Activated CD8-positive, alpha-beta memory T cell treated with anti-CD3 and anti-CD28 coated beads, Interleukin-2, amount 10 ng/mL, durations not matched to agents 7 days and 5 days (primary cell): ENCODE results near the gene HOXA4. TPM values are rescaled to one million over a fixed set of nuclear protein-coding genes. Genes with fewer than 3 reads are reported as not detected.

Source experiments
- ATAC-seq: fragments of 150-1000 bp; cut with Tn5 transposase; one replicate; pipeline ENCODE4 v1.10.0; 2021; ENCODE audit warnings: moderate library complexity
- CTCF ChIA-PET: fragments of 350-600 bp; sonication (Branson Sonifier 250); formaldehyde crosslinking; loops from one replicate; lab custom pipeline; 2021; ENCODE audit warnings: antibody characterized with exemption; lab: Charles Lee
- DNase-seq: peaks from one replicate; pipeline ENCODE4 v3.0.0-alpha.2; 2020
- H3K27ac Mint-ChIP-seq: one replicate; pipeline ENCODE4 v1.8.0; 2021; ENCODE audit warnings: mild to moderate bottlenecking, mixed read lengths
- H3K27me3 Mint-ChIP-seq: one replicate; pipeline ENCODE4 v1.8.0; 2021; ENCODE audit warnings: mixed read lengths
- H3K36me3 Mint-ChIP-seq: one replicate; pipeline ENCODE4 v1.8.0; 2021; ENCODE audit warnings: mild to moderate bottlenecking, mixed read lengths
- H3K4me1 Mint-ChIP-seq: one replicate; pipeline ENCODE4 v1.8.0; 2021; ENCODE audit warnings: mixed read lengths
- H3K4me3 Mint-ChIP-seq: one replicate; pipeline ENCODE4 v1.8.0; 2021; ENCODE audit warnings: mild to moderate bottlenecking, moderate library complexity, mixed read lengths
- H3K9me3 Mint-ChIP-seq: one replicate; pipeline ENCODE4 v1.8.0; 2022; ENCODE audit warnings: low read depth, mixed read lengths
- total RNA-seq, 2 experiments: library from RNA; stranded (reverse); gene quantifications; one replicate each; pipeline ENCODE4 v1.2.3, GENCODE V29; 2021

Gene HOXA4
- total RNA-seq, 2 experiments from 2014 or later: not detected

- no peak overlapping the region for H3K4me3 Mint-ChIP-seq
- H3K9me3 Mint-ChIP-seq: no peaks in the 10 kb centered on the region
- no peak for DNase-seq
- CTCF ChIA-PET: no interaction called here
- H3K27me3 Mint-ChIP-seq: peaks cover 3% of the 10 kb centered on the region
- H3K4me1 Mint-ChIP-seq: no peaks in the 10 kb centered on the region
- no peaks in the 10 kb centered on the region for H3K36me3 Mint-ChIP-seq
- no peak for ATAC-seq
- H3K27ac Mint-ChIP-seq: no peak overlapping the region
Measured at GRCh38 chr7:27113991-27114769, 16.4 kb downstream of the HOXA4 start.

GRCh38 chr7:27112955-27113949 is 17.3 kb downstream of the HOXA4 start:
- no peak overlapping the region for H3K4me3 Mint-ChIP-seq
- no peaks in the 10 kb centered on the region for H3K9me3 Mint-ChIP-seq
- H3K36me3 Mint-ChIP-seq: no peaks in the 10 kb centered on the region
- H3K27ac Mint-ChIP-seq: no peak overlapping the region
- DNase-seq: no peak
- no peaks in the 10 kb centered on the region for H3K4me1 Mint-ChIP-seq
- peaks cover 3% of the 10 kb centered on the region for H3K27me3 Mint-ChIP-seq
- ATAC-seq: no peak
- CTCF ChIA-PET: no interaction called here

GRCh38 chr7:27112361-27112760 is 18.2 kb downstream of the HOXA4 start:
- no peak for DNase-seq
- ATAC-seq: no peak
- no peaks in the 10 kb centered on the region for H3K9me3 Mint-ChIP-seq
- H3K4me1 Mint-ChIP-seq: no peaks in the 10 kb centered on the region
- H3K27ac Mint-ChIP-seq: no peak overlapping the region
- CTCF ChIA-PET: no interaction called here
- H3K27me3 Mint-ChIP-seq: peaks cover 3% of the 10 kb centered on the region
- H3K4me3 Mint-ChIP-seq: no peak overlapping the region
- H3K36me3 Mint-ChIP-seq: no peaks in the 10 kb centered on the region

GRCh38 chr7:27111751-27112277 is 18.7 kb downstream of the HOXA4 start:
- Mint-ChIP-seq H3K27ac (no peak overlapping the region), H3K27me3 (peaks cover 3% of the 10 kb centered on the region), H3K9me3 (no peaks in the 10 kb centered on the region), H3K4me1 (no peaks in the 10 kb centered on the region), H3K4me3 (no peak overlapping the region), H3K36me3 (no peaks in the 10 kb centered on the region)
- CTCF ChIA-PET: no interaction called here
- DNase-seq: no peak
- ATAC-seq: no peak

GRCh38 chr7:27111042-27111750 is 19.4 kb downstream of the HOXA4 start:
- Mint-ChIP-seq H3K27me3 (peaks cover 3% of the 10 kb centered on the region), H3K9me3 (no peaks in the 10 kb centered on the region), H3K36me3 (no peaks in the 10 kb centered on the region), H3K27ac (no peak overlapping the region), H3K4me3 (no peak overlapping the region), H3K4me1 (no peaks in the 10 kb centered on the region)
- ATAC-seq (no peak), DNase-seq (no peak)
- CTCF ChIA-PET: no interaction called here

GRCh38 chr7:27110186-27111031 is 20.1 kb downstream of the HOXA4 start:
- no peak for DNase-seq
- ATAC-seq: no peak
- Mint-ChIP-seq H3K36me3 (no peaks in the 10 kb centered on the region), H3K27me3 (peaks cover 11% of the 10 kb centered on the region), H3K4me1 (no peaks in the 10 kb centered on the region), H3K4me3 (no peak overlapping the region), H3K27ac (no peak overlapping the region), H3K9me3 (no peaks in the 10 kb centered on the region)
- CTCF ChIA-PET: interaction anchor here (0.6 kb wide), 1 partner anchor 8 kb away, joined by 3 read pairs; no protein-coding TSS in a partner anchor

GRCh38 chr7:27109466-27110185 is 20.9 kb downstream of the HOXA4 start:
- DNase-seq: no peak
- Mint-ChIP-seq H3K4me1 (no peaks in the 10 kb centered on the region), H3K27ac (no peak overlapping the region), H3K36me3 (no peaks in the 10 kb centered on the region), H3K4me3 (no peak overlapping the region), H3K9me3 (no peaks in the 10 kb centered on the region), H3K27me3 (peaks cover 15% of the 10 kb centered on the region)
- no peak for ATAC-seq
- CTCF ChIA-PET: interaction anchor here (0.6 kb wide), 1 partner anchor 9 kb away, joined by 3 read pairs; no protein-coding TSS in a partner anchor

- ATAC-seq: no peak
- no peak overlapping the region for H3K4me3 Mint-ChIP-seq
- peaks cover 26% of the 10 kb centered on the region for H3K27me3 Mint-ChIP-seq
- H3K27ac Mint-ChIP-seq: no peak overlapping the region
- H3K9me3 Mint-ChIP-seq: no peaks in the 10 kb centered on the region
- DNase-seq: no peak
- H3K36me3 Mint-ChIP-seq: no peaks in the 10 kb centered on the region
- CTCF ChIA-PET: no interaction called here
- no peaks in the 10 kb centered on the region for H3K4me1 Mint-ChIP-seq
Measured at GRCh38 chr7:27108390-27109127, 22.0 kb downstream of the HOXA4 start.

- H3K9me3 Mint-ChIP-seq: no peaks in the 10 kb centered on the region
- H3K4me1 Mint-ChIP-seq: peaks cover 3% of the 10 kb centered on the region
- no peak overlapping the region for H3K4me3 Mint-ChIP-seq
- CTCF ChIA-PET: no interaction called here
- ATAC-seq: no peak
- DNase-seq: no peak
- no peak overlapping the region for H3K27ac Mint-ChIP-seq
- H3K36me3 Mint-ChIP-seq: peaks cover 2% of the 10 kb centered on the region
- H3K27me3 Mint-ChIP-seq: peaks cover 35% of the 10 kb centered on the region
Measured at GRCh38 chr7:27107391-27108381, 22.9 kb downstream of the HOXA4 start.

GRCh38 chr7:27106901-27107240 is 23.7 kb downstream of the HOXA4 start:
- CTCF ChIA-PET: no interaction called here
- DNase-seq: no peak
- Mint-ChIP-seq H3K27me3 (peaks cover 40% of the 10 kb centered on the region), H3K9me3 (no peaks in the 10 kb centered on the region), H3K4me1 (peaks cover 7% of the 10 kb centered on the region), H3K36me3 (peaks cover 2% of the 10 kb centered on the region), H3K4me3 (no peak overlapping the region), H3K27ac (no peak overlapping the region)
- ATAC-seq: no peak
